K562 treated with DMSO at 1 percent for 24 hours (cell line): ENCODE data around the gene PYY. TPM values are rescaled to one million over a fixed set of nuclear protein-coding genes. Genes with fewer than 3 reads are reported as not detected.

Experiments
- total RNA-seq: library from RNA; unstranded; fragments of 300-600 nt; gene quantifications from 2 replicates; pipeline ENCODE4 v1.2.3, GENCODE V29; 2022; ENCODE audit warnings: low read depth; ENCODE audit not compliant: insufficient read depth

The PYY gene
- total RNA-seq: not detected in 2 replicates

DNA sequence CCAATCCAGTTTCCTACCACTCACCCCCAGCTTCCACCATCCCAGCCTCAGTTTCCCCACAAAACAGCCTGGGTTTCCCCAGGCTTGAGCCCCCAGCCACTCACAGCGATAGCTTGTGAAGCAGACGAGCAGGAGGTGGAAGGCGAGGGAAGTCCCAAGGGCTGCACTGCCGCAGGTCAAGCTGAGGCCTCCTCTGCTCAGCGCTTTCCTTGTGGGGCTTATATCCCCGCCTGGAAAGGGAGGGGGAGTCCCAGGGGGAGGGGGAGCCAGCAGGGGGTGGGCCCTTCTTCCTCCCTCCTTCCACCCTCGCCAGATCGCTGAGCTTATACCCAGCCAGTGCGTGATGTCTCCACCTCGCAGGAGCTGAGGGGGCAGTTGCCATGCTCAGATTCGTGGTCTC lies at the start of gene PYY:
PYY (minus strand) TSS at position 195 of the 400 bp plus-strand sequence. CDS start 457 bp downstream, outside the sequence.

DNA sequence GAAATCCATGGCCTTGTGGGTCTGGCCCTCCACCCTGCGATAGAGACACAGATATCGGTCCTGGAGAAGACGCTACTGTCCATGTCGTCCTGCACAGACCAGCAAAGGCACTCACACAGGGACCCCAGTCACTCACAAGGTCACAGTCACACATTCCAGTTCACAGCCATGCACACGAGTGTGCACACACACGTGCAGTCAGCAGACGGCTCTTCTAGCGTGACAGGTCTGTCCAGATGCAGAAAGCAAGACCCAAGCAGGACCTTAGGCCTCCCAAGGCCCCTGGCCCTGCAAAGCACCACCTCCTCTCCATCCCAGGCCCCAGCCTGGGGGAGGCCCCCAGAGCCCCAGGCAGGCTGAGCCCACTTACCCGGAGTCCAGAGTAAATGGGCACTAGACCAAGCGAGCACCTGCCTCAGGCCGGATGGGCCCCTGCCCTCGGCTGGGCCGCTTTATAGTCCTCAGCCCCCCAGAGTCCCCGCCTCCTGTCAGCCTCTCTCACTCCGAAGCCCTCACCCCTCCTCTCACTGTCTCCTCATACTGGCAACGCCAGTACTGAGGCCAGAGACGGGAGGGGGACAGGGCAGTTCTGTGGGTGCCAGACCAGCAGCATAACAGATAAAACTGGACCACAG lies 11.6 kb downstream of the PYY start, which contains the start of gene PPY:
PPY (minus strand) TSS at position 426 of the 635 bp plus-strand sequence. CDS start 822 bp downstream, outside the sequence.

DNA sequence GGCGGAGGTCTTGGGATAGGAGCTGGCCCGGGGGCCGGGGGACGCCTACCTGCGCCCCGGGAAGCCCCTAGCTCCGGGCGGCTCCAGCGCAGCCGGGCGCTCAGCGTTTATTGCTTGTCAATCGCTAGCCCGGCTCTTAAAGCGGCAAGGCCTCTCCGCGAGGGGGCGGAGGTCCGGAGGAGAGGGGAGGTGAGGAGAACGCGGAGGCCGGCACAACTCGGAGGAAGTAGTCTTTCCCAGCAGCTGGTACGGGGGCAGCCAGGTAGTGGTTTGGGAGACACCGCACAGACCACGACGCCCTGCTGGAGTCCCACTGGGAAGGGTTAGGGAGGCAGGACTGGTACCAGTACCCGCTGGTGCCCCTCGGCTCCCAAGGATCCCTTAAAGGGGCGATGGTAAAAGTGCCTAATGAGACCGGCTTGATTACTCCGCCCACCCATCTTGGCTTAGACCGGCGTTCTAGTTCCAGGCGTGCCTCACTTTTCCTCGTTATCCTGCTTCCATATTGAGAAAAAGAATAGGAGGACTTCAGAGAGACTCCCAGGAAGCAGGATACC lies 46.2 kb downstream of the PYY start, which contains the start of gene MPP2:
MPP2 (minus strand) TSS at position 112 of the 557 bp plus-strand sequence. CDS start 3,076 bp downstream, outside the sequence.

Other genes with a start within 250 kb of the PYY start
- not detected in 2 replicates for gene SOST, start 195.1 kb downstream of the PYY start, total RNA-seq
- gene DUSP3, start 175.0 kb downstream of the PYY start, total RNA-seq: 22.7 and 25.6 TPM in 2 replicates
- not detected in 2 replicates for gene CFAP97D1, start 173.5 kb downstream of the PYY start, total RNA-seq
- 0.69 and 1.6 TPM in 2 replicates for gene MPP3, start 120.8 kb downstream of the PYY start, total RNA-seq
- not detected in 2 replicates for gene CD300LG, start 106.8 kb downstream of the PYY start, total RNA-seq
- 0.22 and 0.24 TPM in 2 replicates for gene MPP2, start 46.4 kb downstream of the PYY start, total RNA-seq
- not detected in 2 replicates for gene PPY, start 11.5 kb downstream of the PYY start, total RNA-seq
- gene NAGS, start 50.7 kb upstream of the PYY start, total RNA-seq: 0.53 and 0.56 TPM in 2 replicates
- gene TMEM101, start 61.0 kb upstream of the PYY start, total RNA-seq: 51.1 and 53.9 TPM in 2 replicates
- 26.5 and 29.9 TPM in 2 replicates for gene LSM12, start 112.7 kb upstream of the PYY start, total RNA-seq
- gene G6PC3, start 116.8 kb upstream of the PYY start, total RNA-seq: 59.0 and 66.9 TPM in 2 replicates
- 59.0 and 61.9 TPM in 2 replicates for gene HDAC5, start 169.7 kb upstream of the PYY start, total RNA-seq
- 15.4 and 17.5 TPM in 2 replicates for gene HROB, start 188.0 kb upstream of the PYY start, total RNA-seq
- 0.41 and 0.53 TPM in 2 replicates for gene ASB16, start 216.8 kb upstream of the PYY start, total RNA-seq
- 31.6 and 34.0 TPM in 2 replicates for gene TMUB2, start 233.0 kb upstream of the PYY start, total RNA-seq
- 50.7 and 54.3 TPM in 2 replicates for gene ATXN7L3, start 245.9 kb upstream of the PYY start, total RNA-seq